HS-27A (cell line): ENCODE results near the gene DDC.

Experiments used
- DNase-seq: peaks from one replicate; pipeline ENCODE4 v3.0.0-alpha.2; 2012; ENCODE audit warnings: low read depth, missing footprints

DDC gene, protein sequence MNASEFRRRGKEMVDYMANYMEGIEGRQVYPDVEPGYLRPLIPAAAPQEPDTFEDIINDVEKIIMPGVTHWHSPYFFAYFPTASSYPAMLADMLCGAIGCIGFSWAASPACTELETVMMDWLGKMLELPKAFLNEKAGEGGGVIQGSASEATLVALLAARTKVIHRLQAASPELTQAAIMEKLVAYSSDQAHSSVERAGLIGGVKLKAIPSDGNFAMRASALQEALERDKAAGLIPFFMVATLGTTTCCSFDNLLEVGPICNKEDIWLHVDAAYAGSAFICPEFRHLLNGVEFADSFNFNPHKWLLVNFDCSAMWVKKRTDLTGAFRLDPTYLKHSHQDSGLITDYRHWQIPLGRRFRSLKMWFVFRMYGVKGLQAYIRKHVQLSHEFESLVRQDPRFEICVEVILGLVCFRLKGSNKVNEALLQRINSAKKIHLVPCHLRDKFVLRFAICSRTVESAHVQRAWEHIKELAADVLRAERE

GRCh38 chr7:50564640-50565558 is at the start of gene DDC:
Gene DDC, minus strand, starts transcription at chr7:50565405. Its CDS starts 21,320 bp downstream, at chr7:50544085.
- DNase-seq = no peak

GRCh38 chr7:50613473-50613872 is 48.3 kb upstream of the DDC start:
- no peak for DNase-seq

DNA sequence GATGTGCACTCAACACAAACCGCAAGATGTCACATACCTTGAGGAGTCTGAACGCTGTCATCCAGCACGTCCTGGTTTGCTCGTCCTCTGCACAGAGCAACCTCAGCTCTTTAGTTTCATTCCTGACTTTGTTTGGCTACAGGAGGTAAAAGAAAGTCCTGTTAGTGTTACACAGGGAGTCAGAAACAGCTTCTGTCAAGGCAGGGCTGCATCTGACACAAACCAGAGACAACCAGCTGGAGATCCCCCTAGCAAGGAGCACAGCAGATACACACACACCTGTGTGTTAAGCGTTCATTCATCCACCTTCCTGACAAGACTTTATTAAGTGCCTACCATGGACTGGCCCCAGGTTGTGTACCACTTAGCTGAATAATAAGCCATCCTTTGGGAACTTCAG is 47.5 kb upstream of the DDC start:
- no peak for DNase-seq

- DNase-seq = no peak
Observed at GRCh38 chr7:50610521-50611277, 45.5 kb upstream of the DDC start.

GRCh38 chr7:50608196-50608906 is 43.1 kb upstream of the DDC start:
- no peak for DNase-seq

- no peak for DNase-seq
Observed at GRCh38 chr7:50607524-50608125, 42.4 kb upstream of the DDC start.

- DNase-seq = no peak
Observed at GRCh38 chr7:50605059-50605458, 39.9 kb upstream of the DDC start.

DNA sequence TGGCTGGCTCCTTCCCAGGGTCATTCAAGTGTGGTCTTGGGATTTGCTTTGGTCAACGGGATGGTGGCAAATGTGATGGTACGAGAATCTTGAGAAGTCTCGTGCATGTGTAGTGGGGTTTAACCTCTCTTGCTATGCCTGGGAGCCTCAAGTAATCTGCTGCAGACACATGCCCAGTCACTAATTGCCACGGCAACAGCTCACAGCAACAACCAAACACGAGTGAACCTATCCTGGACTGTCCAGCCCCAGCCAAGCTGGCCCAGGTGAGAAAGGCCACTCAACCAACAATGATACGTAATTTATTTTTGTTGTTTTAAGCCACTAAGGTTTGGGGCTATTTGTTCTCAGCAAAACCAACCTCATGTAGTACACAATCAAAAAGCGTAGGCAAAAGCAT is 38.1 kb upstream of the DDC start:
- DNase-seq = no peak

- DNase-seq = no peak
Observed at GRCh38 chr7:50599385-50599784, 34.2 kb upstream of the DDC start.

- DNase-seq = no peak
Observed at GRCh38 chr7:50598460-50599343, 33.5 kb upstream of the DDC start.

- DNase-seq = no peak
Observed at GRCh38 chr7:50596484-50596883, 31.3 kb upstream of the DDC start.

- DNase-seq = no peak
Observed at GRCh38 chr7:50595491-50596102, 30.4 kb upstream of the DDC start.

DNA sequence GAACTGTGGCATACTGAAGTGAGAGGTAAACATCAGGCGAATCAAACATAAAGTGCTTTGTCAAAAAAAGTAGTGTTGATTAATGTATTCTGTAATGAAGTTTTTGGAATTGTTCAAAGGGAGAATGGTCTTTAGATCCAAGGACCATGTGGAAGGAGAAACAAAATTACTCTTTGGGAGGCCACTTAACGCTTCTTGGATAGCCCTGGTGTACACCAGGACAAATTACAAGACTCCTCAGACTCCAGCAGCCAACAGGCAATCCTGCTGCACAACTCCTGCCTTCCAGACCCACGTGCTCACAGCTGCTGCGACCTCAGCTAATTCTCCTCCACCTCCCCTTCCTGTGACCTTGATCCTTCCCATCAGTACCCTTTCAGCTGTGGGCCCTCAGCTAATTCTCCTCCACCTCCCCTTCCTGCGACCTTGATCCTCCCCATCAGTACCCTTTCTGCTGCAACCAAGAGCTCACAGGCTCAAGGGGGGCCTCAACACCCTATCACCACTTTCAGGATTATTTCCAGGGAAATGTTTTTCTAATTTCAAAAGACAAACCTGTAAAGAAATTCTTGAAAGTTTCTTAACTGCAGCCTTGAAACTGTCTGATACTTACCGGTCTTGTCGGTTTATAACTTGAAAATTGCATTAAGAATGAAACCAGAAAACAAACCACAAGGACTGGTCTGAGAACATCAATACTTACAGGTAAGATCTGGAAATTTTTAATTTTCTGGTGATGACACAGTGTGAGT is 29.7 kb upstream of the DDC start:
- no peak for DNase-seq

- no peak for DNase-seq
Observed at GRCh38 chr7:50594136-50594535, 28.9 kb upstream of the DDC start.

GRCh38 chr7:50592940-50593339 is 27.7 kb upstream of the DDC start:
- DNase-seq = no peak

DNA sequence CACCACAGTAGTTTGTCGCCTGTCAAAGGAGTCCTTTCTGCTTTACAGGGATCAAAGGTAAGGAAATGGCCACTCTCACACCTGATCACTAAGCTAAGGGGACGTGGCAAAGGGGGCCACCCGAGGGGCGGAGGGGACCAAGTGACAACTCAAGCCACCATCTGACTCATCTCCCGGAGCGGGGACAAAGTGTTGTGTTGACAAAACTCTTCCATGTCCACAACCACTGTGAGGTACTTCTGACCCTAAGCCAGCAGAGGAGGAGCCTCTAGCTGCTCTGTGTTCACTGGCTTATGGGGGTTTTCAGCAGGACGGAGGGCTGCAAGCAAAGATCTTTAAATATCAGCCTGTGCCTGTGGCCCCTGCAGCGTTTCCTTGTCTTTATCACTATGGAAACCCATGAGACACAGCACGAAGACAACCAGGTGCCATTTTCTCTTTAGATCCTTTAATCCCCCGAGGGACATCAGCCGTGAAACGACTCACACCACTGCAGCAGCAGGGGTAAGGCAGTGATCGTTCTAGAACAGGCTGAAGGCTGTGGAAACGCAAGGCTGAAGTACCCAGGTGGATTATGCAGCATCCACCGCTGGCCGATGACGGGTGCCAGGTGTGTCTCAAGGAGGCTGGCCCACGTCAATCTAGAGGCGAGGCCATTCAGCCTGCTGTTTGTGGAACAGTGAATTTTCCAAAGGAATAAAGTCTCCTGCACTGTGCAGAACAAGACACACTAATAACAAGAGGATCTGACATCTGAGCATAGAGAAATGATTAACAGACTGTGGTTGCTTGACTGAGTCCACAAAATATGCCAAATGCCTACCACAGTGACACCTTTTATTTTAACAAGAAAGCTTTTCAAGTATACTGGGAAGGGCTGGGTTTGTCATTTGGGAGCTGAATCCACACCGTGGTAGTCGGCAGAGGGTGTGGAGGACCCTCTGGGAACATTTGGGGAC is 26.6 kb upstream of the DDC start:
- DNase-seq = no peak

GRCh38 chr7:50591098-50591479 is 25.9 kb upstream of the DDC start:
- no peak for DNase-seq

DNA sequence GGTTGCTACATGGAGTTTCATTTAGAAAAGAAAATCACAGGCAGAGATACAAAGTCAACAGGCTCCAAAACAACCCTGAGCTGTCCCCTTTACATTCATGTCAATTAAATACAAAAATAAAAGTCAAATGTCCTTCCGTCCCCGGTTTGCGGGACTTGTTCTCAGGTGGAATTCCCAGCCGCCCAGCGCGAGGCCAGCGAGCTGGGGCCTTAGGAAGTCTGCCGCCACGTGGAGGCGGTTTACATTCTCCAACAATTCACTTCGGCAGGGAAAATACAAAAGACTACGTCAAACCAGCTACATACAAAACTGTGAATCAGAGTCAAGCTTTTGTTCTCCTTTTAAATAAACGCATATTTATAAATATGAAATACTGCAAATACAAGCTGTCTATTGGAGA is 25.3 kb upstream of the DDC start:
- DNase-seq = no peak
